ENCODE measurements around the gene OAF. TPM values are rescaled to one million over a fixed set of nuclear protein-coding genes. Genes with fewer than 3 reads are reported as not detected.
"Not testable (repeated sequence)": the region's sequence is repeated elsewhere in the genome, so short reads cannot be mapped to it uniquely, and the experiment has no call there.

Gene OAF
- total RNA-seq, 8 experiments from 2014 or later, result 1.7 to 58.4 (median 16.7) TPM

DNA sequence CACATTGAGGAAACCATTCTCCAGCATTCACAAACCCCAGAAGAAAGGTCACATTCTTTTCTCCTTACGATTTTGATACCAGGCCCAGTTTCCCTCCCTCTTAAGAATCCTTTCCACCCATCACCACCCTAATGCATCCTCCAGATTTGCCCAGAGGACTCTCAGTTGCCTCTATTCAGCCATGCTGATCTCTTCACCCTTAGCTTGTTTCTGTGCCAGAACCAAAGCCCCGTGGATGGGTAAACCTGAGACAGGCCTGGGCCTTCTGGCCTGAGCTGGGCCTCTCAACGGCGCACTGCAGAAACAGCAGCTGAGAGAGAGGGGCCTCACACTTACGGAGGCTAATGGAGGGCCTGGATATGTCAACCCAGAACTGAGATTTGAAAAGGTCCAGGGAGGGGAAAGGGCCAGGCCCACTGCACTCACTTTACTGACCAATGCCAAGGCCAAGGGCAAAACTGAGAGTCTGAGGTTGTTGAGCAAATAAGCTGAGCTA, 32.2 kb upstream of the OAF start:
- in situ Hi-C loops (cut with MboI; ENCODE audit: low pct_unique_long_range_greater_than_20kb in 2 of 9, low sequenced_read_pairs in 9 of 9, unreplicated experiment in 9 of 9), result loop anchor here in 7 of 9 experiments (10.0 kb wide), 3 partner anchors 46 to 126 kb away; no protein-coding TSS in a partner anchor
- H3K27ac ChIP-seq, result no peak overlapping the region
- WGBS, 10 experiments, result 40 to 100% (median 93%) methylated on average over 1 to 5 of the region's 5 CpGs; no CpG with 5 or more reads in 5 of the 10 experiments
- no peak for ATAC-seq (replicated peaks in 6 of 8)
- peaks cover 28 to 37% of the 10 kb centered on the region in 2 donors for H3K4me1 ChIP-seq (replicated peaks in 1 of 2)
- no peak overlapping the region for H3K4me3 ChIP-seq

DNA sequence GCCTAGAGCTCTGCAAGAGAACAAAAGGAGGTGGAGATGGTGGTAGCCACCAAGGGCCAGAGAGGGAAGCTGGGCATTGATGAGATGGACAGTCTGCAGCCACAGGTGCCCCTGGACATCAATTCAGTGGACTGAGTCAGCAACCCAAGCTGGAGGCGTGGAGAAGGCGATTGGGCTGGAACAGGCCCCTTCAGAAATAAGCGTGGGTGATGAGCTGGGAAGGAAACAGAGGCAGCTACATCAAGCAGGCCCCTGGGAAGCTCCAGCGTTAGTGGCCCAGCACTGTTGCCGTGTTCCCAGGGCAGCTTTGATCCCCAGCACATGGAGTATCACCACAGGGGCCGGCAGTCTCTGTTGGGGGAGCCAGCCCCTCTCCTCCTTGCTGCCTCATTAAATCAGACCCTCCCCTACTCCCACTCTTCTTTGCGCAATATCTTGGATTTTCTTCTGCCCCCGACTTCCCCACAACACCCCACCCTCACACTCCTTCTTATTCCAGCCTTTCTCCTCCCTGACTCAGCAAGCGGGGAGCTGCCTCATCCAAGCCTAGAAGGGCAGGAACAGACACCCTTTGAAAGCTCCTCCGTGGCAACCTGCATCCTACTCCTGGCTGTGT, 31.7 kb upstream of the OAF start:
- ATAC-seq (replicated peaks in 6 of 8), result no peak

DNA sequence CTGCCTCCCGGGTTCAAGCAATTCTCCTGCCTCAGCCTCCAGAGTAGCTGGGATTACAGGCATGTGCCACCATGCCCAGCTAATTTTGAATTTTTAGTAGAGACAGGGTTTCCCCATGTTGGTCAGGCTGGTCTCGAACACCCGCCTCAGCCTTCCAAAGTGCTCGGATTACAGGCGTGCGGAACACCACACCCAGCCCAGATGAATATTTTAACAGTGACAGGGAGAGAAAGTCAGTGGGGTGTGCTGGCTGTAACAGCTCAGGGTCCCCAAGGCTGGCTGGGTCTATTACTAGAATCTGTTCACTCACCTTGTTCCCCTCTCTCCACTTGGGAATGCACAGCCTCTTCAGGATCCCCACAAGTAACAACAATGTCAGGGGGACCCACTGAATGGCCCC, 30.8 kb upstream of the OAF start:
- in situ Hi-C loops (cut with MboI; ENCODE audit: low pct_unique_long_range_greater_than_20kb in 2 of 9, low sequenced_read_pairs in 9 of 9, unreplicated experiment in 9 of 9); H3K27ac ChIP-seq; H3K4me3 ChIP-seq: not testable (repeated sequence)
- WGBS, 10 experiments, result 27 to 100% (median 87%) methylated on average over 2 to 6 of the region's 6 CpGs; no CpG with 5 or more reads in 6 of the 10 experiments
- H3K4me1 ChIP-seq (replicated peaks in 1 of 2), result peaks cover 32 to 44% of the 10 kb centered on the region in 2 donors
- ATAC-seq (replicated peaks in 6 of 8), result peak in 2 of 8 experiments; percentile 9 to 21

More for the DNA sequence above, 31.7 kb upstream of the OAF start:
- in situ Hi-C loops (cut with MboI; ENCODE audit: low pct_unique_long_range_greater_than_20kb in 2 of 9, low sequenced_read_pairs in 9 of 9, unreplicated experiment in 9 of 9), result loop anchor here in 7 of 9 experiments (10.0 kb wide), 3 partner anchors 46 to 126 kb away; no protein-coding TSS in a partner anchor
- H3K4me3 ChIP-seq, result no peak overlapping the region
- H3K4me1 ChIP-seq (replicated peaks in 1 of 2), result peaks cover 28 to 37% of the 10 kb centered on the region in 2 donors
- WGBS, 10 experiments, result 33 to 100% (median 68%) methylated on average over 1 to 5 of the region's 10 CpGs; no CpG with 5 or more reads in 6 of the 10 experiments
- H3K27ac ChIP-seq, result no peak overlapping the region

DNA sequence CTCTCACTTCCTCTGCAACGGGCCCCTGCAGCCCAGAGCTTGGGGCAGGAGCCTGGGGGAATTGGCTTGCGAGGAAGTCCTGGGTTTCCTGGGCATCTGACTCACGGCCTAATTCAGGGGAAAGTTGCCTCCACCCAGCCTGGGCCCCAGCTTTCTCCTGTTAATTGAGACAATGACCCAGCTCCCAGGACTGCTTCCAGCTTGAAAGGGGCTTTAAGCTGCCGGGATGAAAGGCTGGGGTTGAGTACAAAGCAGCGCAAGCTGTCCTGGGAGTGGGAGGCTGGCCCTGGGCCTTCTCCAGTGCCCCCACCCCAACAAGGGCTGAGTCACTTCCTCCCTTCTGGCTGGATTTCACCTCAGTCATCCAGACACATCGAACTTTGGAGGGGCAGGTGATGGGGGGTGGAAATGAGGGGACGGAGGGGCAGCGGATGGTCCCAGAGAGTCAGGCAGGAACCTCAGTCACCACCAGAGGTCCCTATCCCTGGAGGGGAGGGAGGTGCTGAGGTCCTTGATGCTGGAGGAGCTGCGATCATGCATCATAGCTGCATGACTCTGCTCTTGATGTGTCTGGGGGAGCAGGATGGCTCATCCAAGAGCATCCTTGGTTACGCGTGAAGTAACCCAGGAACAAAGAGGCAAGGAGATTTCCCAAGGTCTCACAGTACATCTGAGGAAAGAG, 30.1 kb upstream of the OAF start:
- Histone ChIP-seq H3K4me1 (replicated peaks in 1 of 2) (peaks cover 38 to 50% of the 10 kb centered on the region in 2 donors), H3K4me3 (no peak overlapping the region), H3K27ac (no peak overlapping the region)
- ATAC-seq (replicated peaks in 6 of 8), result peak in 7 of 8 experiments; percentile 40 to 90 (median 88)
- 0 to 78% (median 37%) methylated on average over 1 to 6 of the region's 11 CpGs; no CpG with 5 or more reads in 4 of the 10 experiments for WGBS, 10 experiments
- in situ Hi-C loops (cut with MboI; ENCODE audit: low pct_unique_long_range_greater_than_20kb in 2 of 9, low sequenced_read_pairs in 9 of 9, unreplicated experiment in 9 of 9), result no loop called here

DNA sequence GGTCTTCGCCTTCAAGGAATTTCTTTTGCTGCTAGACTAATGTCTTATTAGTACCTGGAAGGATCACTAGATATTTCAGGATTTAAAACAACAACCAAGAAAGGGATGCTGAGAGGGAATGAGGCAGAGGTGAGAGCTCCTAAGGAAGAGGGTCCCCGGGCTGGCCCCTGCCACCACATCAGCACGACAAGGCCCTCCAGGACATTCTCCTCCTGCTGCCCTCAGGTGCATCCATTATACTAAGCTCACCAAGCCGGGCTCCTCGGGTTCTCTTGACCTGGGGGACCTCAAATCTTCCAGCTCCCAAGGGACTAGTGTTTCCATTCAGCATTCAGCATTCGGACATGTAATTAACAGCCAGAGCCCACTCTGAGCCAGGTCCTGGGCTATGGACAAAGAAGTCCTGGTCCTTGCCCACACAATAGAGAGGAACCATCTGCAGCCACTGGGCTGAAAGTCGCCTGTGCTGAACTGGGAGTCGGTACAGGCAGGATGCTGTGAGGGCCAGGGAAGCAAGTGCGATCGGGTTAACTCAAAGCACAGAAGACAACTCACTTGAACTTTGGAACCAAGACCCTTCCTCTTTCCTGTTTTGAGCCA, 29.4 kb upstream of the OAF start:
- 74 to 94% (median 90%) methylated on average over 2 to 6 of the region's 10 CpGs; no CpG with 5 or more reads in 1 of the 10 experiments for WGBS, 10 experiments
- no peak overlapping the region for H3K27ac ChIP-seq
- H3K4me3 ChIP-seq, result no peak overlapping the region
- H3K4me1 ChIP-seq (replicated peaks in 1 of 2), result peaks cover 46 to 58% of the 10 kb centered on the region in 2 donors
- in situ Hi-C loops (cut with MboI; ENCODE audit: low pct_unique_long_range_greater_than_20kb in 2 of 9, low sequenced_read_pairs in 9 of 9, unreplicated experiment in 9 of 9), result no loop called here
- ATAC-seq (replicated peaks in 6 of 8), result no peak

DNA sequence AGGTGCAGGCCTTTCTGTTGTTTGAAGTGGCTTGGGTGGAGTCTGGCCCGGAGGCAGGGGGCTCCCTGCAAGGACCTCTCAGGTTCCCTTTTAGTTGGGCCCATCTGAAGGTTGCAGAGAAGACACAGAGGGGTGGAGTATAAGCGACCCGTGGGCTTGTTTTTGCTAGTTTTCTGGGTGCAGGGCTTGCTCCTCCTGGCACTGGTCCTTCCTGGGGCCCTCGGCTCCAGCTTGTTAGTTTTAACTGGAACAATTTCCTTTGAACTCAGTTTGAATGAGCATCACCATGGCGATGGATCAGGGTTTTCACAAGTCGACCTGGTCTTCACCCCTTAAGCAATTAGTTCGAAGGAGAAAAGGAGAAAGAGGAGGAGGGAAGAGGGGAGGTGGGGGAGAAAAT, 28.5 kb upstream of the OAF start:
- no peak overlapping the region for H3K4me3 ChIP-seq
- peaks cover 55 to 67% of the 10 kb centered on the region in 2 donors for H3K4me1 ChIP-seq (replicated peaks in 1 of 2)
- no peak for ATAC-seq (replicated peaks in 6 of 8)
- no peak overlapping the region for H3K27ac ChIP-seq
- in situ Hi-C loops (cut with MboI; ENCODE audit: low pct_unique_long_range_greater_than_20kb in 2 of 9, low sequenced_read_pairs in 9 of 9, unreplicated experiment in 9 of 9), result no loop called here
- WGBS, 10 experiments, result 0 to 65% (median 28%) methylated on average over 1 to 6 of the region's 7 CpGs; no CpG with 5 or more reads in 2 of the 10 experiments

DNA sequence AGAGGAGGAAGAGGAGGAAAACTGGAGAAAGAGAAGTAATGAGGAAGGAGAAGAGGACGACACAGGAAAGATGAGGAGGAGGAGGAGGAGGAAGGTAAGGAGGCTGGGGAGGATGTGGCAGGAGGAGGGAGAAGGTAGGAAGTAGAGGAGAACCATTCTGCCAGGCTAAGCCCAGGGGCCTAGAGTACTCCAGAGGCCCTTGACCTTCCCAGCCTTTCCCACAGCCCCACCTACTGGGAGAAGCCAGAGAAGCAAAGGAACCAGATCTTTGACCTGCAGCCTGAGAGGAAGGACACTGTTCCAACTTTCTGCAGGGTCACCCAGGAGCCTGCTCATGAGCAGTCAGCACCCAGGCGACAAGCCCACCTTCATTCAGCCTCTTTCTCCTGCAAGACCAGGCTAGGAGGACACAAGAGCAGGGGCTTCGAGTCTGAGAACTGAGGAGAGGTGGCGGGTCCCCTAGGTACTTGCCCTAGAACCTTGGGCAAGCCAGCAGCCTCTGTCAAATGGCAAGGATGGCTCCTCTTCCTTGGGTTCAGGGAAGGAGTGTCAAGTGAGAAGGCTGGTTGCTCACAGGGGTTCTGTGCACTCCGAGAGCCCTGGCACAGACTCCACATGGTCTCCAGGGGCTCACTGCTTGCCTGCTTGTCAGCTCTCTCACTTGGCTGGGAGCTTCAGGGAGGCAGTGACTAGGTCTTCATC, 27.9 kb upstream of the OAF start:
- ATAC-seq (replicated peaks in 6 of 8), result peak in 1 of 8 experiments; percentile 63
- no peak overlapping the region for H3K4me3 ChIP-seq
- in situ Hi-C loops (cut with MboI; ENCODE audit: low pct_unique_long_range_greater_than_20kb in 2 of 9, low sequenced_read_pairs in 9 of 9, unreplicated experiment in 9 of 9), result no loop called here
- WGBS, 10 experiments, result 0 to 100% (median 81%) methylated on average over 1 to 3 of the region's 5 CpGs; no CpG with 5 or more reads in 3 of the 10 experiments
- peaks cover 61 to 73% of the 10 kb centered on the region in 2 donors for H3K4me1 ChIP-seq (replicated peaks in 1 of 2)
- no peak overlapping the region for H3K27ac ChIP-seq

DNA sequence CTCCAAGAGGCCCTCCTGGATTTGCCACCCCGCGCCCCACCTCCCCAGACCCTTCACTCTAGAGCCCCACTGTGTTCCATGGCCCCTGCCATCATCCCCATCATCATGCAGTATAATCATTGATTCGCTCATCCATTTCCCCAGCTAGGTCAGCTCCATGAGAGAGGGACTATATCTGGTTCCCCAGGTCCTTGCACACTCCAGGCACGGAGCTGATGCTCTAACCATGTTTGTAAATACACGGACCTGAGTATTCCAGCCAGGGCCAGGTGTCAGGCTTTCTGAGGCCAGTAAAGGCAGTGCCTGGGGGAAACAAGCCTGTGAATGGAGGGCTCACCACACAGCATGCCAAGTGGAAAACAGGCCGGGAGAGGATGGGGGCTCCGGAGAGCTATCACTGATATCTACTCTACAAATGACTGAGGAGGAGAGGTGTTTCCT, 27.1 kb upstream of the OAF start:
- Histone ChIP-seq H3K27ac (no peak overlapping the region), H3K4me3 (no peak overlapping the region), H3K4me1 (replicated peaks in 1 of 2) (peaks cover 64 to 76% of the 10 kb centered on the region in 2 donors)
- WGBS, 10 experiments, result 80 to 100% (median 96%) methylated on average over 1 to 2 of the region's 7 CpGs; no CpG with 5 or more reads in 4 of the 10 experiments
- no peak for ATAC-seq (replicated peaks in 6 of 8)
- in situ Hi-C loops (cut with MboI; ENCODE audit: low pct_unique_long_range_greater_than_20kb in 2 of 9, low sequenced_read_pairs in 9 of 9, unreplicated experiment in 9 of 9), result no loop called here

DNA sequence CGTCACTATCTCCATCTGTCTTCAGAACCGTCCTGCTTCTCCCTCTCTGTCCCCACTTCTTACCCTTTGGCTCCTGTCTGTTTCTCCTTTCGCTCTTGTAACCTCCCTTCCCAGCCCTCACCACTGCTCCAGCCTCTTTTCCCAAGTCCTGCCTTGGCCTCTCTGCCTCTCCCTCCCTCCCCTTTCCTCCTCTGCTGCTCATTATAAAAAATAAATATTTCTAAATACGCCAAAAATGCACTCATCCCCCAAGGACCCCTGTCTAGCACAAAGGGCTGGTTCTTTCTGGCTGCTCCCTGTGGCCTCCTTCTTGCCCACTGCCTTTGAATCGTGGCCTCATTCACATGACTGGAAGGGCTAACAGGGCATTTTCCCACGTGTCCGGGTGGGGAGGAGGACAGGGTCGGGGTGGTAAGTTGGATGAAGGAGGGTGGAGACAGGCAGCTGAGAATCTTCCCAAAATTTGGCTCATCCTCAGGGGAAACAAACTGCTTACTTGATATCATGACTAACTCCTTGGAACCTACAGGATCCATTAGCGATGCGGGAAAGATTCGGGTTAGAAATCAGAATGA, 26.4 kb upstream of the OAF start:
- in situ Hi-C loops (cut with MboI; ENCODE audit: low pct_unique_long_range_greater_than_20kb in 2 of 9, low sequenced_read_pairs in 9 of 9, unreplicated experiment in 9 of 9), result no loop called here
- H3K4me3 ChIP-seq, result no peak overlapping the region
- 20 to 92% (median 68%) methylated on average over 1 to 7 of the region's 11 CpGs; no CpG with 5 or more reads in 1 of the 10 experiments for WGBS, 10 experiments
- ATAC-seq (replicated peaks in 6 of 8), result no peak
- peaks cover 64 to 74% of the 10 kb centered on the region in 2 donors for H3K4me1 ChIP-seq (replicated peaks in 1 of 2)
- H3K27ac ChIP-seq, result no peak overlapping the region

DNA sequence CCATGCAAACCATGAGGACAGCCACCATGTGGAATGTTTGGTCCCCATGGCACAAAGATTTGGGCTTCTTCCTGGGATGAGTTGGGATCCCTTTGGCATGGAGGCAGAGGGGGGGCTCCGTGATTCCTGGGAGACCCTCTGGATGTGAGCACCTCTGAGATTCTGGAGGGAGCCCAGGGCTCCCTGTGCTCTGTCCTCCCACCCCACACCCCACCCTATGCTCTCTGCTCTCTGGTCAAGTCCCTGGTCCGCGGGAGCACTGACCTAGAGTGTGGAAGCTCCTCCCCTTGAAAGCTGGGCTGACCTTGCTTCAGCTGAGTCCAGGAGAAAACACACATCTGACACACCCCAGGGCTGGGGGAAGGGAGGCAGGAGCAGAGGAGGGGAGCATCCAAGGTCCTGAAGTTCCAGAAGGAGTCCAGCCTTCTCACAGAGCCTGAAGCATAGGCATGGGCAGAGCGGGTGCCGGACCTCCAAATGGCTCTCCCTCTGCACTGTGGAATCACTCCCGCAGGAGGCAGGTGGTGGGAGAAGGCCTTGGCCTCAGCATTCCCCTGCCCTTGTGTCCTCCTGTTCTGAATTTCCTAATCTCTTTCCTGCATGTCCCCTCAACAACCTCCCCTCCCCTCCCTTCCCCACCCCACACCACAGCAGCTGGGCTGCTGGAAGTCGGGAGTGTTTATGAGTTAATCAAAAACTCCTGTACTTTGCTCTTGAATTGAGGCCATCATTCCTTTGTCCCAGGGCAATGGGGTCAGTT, 25.7 kb upstream of the OAF start:
- H3K4me1 ChIP-seq (replicated peaks in 1 of 2), result peaks cover 61 to 70% of the 10 kb centered on the region in 2 donors
- peak; percentile 2 to 63 (median 32) for ATAC-seq (replicated peaks in 6 of 8)
- H3K27ac ChIP-seq, result no peak overlapping the region
- no peak overlapping the region for H3K4me3 ChIP-seq
- in situ Hi-C loops (cut with MboI; ENCODE audit: low pct_unique_long_range_greater_than_20kb in 2 of 9, low sequenced_read_pairs in 9 of 9, unreplicated experiment in 9 of 9), result no loop called here
- WGBS, 10 experiments, result 67% methylated on average over 1 of the region's 7 CpGs; no CpG with 5 or more reads in 9 of the 10 experiments

DNA sequence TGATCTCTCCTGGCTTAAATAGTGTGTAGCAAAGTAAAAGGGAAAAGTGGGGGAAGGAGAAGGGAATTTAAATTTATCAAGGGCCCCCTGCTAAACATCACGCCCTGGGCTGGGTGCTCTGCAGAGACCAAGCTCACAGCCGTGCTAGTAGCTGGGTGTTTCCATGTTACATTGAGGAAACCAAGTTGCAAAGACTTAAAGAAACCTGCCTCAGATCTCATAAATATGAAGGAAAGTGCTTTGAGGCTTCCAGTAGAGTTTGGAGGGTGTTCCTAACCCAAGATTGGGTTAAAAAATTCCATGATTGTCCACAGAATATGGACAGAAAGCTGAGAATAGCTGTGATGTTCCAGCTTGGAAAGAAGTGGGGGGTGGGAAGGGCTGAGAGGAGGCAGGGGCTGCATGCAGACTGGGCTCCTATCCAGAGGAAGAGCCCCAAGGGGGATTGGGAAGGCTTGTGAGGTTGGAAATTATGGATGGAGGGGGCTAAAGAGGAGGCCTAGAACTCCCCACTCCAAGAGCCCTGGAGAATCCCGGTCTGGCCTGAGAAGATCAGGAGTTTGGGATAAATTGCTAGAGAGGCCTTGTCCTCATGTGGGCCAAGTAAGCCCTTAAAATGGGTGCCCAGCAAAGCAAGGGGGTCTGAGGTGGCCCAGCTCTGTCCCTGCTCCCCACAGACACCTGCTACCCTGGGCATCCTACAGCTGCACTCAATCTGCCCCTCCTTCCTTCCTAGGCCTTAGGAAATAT, 25.0 kb upstream of the OAF start:
- peak in 2 of 8 experiments; percentile 7 to 24 for ATAC-seq (replicated peaks in 6 of 8)
- in situ Hi-C loops (cut with MboI; ENCODE audit: low pct_unique_long_range_greater_than_20kb in 2 of 9, low sequenced_read_pairs in 9 of 9, unreplicated experiment in 9 of 9), result no loop called here
- H3K4me3 ChIP-seq, result no peak overlapping the region
- 27 to 80% (median 45%) methylated on average over 1 to 3 of the region's 3 CpGs; no CpG with 5 or more reads in 4 of the 10 experiments for WGBS, 10 experiments
- H3K27ac ChIP-seq, result no peak overlapping the region
- peaks cover 58 to 63% of the 10 kb centered on the region in 2 donors for H3K4me1 ChIP-seq (replicated peaks in 1 of 2)
